KG1 (cell line): ENCODE results near the gene DOK1.

ENCODE experiments used
- DNase-seq: peaks from one replicate; lab custom pipeline; 2025; lab: John Stamatoyannopoulos, UW

Gene DOK1

GRCh38 chr2:74569686-74570085, 15.2 kb downstream of the DOK1 start:
- DNase-seq = no peak

GRCh38 chr2:74571058-74571457, 16.5 kb downstream of the DOK1 start:
- DNase-seq = no peak

GRCh38 chr2:74572178-74572925, 17.8 kb downstream of the DOK1 start:
- no peak for DNase-seq

- peak; percentile 64 for DNase-seq
These were observed 19.4 kb downstream of the DOK1 start for GRCh38 chr2:74573747-74574562.

GRCh38 chr2:74575320-74575719, 20.8 kb downstream of the DOK1 start:
- no peak for DNase-seq

GRCh38 chr2:74576211-74576862, 21.8 kb downstream of the DOK1 start:
- DNase-seq = no peak

- peak; percentile 82 for DNase-seq
These were observed 22.3 kb downstream of the DOK1 start for GRCh38 chr2:74576863-74577229.

- no peak for DNase-seq
These were observed 22.9 kb downstream of the DOK1 start for GRCh38 chr2:74577448-74577847.

GRCh38 chr2:74578408-74578807, 23.9 kb downstream of the DOK1 start:
- DNase-seq = no peak

- DNase-seq = no peak
These were observed 26.9 kb downstream of the DOK1 start for GRCh38 chr2:74581463-74581862.

GRCh38 chr2:74582184-74582583, 27.7 kb downstream of the DOK1 start:
- no peak for DNase-seq

GRCh38 chr2:74583504-74583903, 29.0 kb downstream of the DOK1 start:
- no peak for DNase-seq

- no peak for DNase-seq
These were observed 29.6 kb downstream of the DOK1 start for GRCh38 chr2:74584088-74584645.

GRCh38 chr2:74585406-74586185, 31.1 kb downstream of the DOK1 start:
- DNase-seq = peak; percentile 39

GRCh38 chr2:74587664-74588277, 33.3 kb downstream of the DOK1 start:
- peak; percentile 65 for DNase-seq

- no peak for DNase-seq
These were observed 34.1 kb downstream of the DOK1 start for GRCh38 chr2:74588664-74589063.

- DNase-seq = no peak
These were observed 39.6 kb downstream of the DOK1 start for GRCh38 chr2:74593826-74594772.

GRCh38 chr2:74596584-74596983, 42.1 kb downstream of the DOK1 start:
- no peak for DNase-seq

GRCh38 chr2:74597410-74597809, 42.9 kb downstream of the DOK1 start:
- DNase-seq = no peak

- DNase-seq = no peak
These were observed 45.2 kb downstream of the DOK1 start for GRCh38 chr2:74599676-74600075.
